Measurements from ENCODE around the gene CHCT1.

CHCT1 gene

DNA sequence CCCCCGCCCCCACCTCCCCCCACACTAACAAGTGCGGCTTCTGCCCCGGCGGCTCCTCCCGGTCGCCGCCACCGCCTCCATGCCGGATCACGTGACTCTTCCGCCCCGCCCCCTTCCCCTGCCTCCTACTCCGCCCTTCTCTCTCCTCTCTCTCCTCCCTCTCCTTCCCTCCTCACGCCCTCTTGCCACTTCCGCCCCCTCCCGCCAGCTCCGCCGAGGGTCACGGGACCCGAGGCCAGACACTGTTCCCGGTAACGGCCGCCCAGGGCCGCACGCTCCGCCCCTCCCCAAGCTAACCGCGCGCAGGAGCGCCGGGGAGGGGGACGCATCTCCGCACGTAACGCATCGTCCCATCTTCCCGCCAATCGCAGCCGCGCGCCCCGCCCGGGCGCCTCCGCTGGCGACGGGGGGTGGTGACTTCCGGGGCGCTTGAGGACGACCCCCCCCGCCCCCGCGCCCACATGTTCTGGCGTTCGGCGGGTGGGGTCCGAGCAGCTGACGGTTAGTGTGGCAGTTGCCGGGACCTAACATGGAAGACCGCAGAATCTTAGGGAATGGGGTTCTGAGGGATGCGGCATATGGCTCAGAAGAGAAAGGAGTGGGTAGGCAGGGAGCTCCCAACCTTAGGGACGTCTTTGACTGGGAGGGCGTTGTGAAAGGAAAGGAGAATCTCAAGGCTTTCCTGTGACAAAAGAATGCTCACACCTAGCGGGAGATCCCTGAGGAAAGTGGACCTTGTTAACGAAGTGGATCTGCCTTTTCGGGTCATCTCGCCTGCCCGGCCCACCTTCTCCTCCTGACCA lies 30.0 kb upstream of the CHCT1 start, which contains the start of gene USP32:
USP32 (minus strand) TSS at position 92 of the 803 bp plus-strand sequence. CDS start 194 bp downstream, outside the sequence.
- H3K27ac ChIP-seq (ENCODE audit: low read length): peak within 1 kb of the TSS; percentile 79
- no peak for TF ChIP-seq EZH2phosphoT487 (IDR thresholded peaks at IDR 0.05; ENCODE audit: low read depth)
- TF ChIP-seq, protein P1, sequence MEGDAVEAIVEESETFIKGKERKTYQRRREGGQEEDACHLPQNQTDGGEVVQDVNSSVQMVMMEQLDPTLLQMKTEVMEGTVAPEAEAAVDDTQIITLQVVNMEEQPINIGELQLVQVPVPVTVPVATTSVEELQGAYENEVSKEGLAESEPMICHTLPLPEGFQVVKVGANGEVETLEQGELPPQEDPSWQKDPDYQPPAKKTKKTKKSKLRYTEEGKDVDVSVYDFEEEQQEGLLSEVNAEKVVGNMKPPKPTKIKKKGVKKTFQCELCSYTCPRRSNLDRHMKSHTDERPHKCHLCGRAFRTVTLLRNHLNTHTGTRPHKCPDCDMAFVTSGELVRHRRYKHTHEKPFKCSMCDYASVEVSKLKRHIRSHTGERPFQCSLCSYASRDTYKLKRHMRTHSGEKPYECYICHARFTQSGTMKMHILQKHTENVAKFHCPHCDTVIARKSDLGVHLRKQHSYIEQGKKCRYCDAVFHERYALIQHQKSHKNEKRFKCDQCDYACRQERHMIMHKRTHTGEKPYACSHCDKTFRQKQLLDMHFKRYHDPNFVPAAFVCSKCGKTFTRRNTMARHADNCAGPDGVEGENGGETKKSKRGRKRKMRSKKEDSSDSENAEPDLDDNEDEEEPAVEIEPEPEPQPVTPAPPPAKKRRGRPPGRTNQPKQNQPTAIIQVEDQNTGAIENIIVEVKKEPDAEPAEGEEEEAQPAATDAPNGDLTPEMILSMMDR (IDR thresholded peaks at IDR 0.05; ENCODE audit: low read depth, low read length): no peak
- no peaks in the 10 kb centered on the region for H3K9me3 ChIP-seq (ENCODE audit: insufficient read depth, low read length)
- no peaks in the 10 kb centered on the region for H3K36me3 ChIP-seq (replicated peaks; ENCODE audit: low read depth, low read length)
- peaks cover 9% of the 10 kb centered on the region; the same call in 1 of the 2 replicates for H3K27me3 ChIP-seq (ENCODE audit: low read depth, low read length)
- peaks cover 48% of the 10 kb centered on the region for H3K79me2 ChIP-seq (ENCODE audit: low read length)
- peak within 1 kb of the TSS; percentile 94 for H3K4me3 ChIP-seq (ENCODE audit: low read length)
- peak within 1 kb of the TSS; percentile 99 for H3K9ac ChIP-seq (ENCODE audit: low read length)
- H3K4me1 ChIP-seq (ENCODE audit: low read length): peaks cover 18% of the 10 kb centered on the region
- H4K20me1 ChIP-seq (ENCODE audit: insufficient read depth, low read length): peaks cover 4% of the 10 kb centered on the region; the same call in 1 of the 2 replicates
- peak within 1 kb of the TSS; percentile 47; the same call in 1 of the 2 replicates for H2AFZ ChIP-seq (ENCODE audit: low read depth, low read length)
- peak within 1 kb of the TSS; percentile 98 for H3K4me2 ChIP-seq (ENCODE audit: low read length)

DNA sequence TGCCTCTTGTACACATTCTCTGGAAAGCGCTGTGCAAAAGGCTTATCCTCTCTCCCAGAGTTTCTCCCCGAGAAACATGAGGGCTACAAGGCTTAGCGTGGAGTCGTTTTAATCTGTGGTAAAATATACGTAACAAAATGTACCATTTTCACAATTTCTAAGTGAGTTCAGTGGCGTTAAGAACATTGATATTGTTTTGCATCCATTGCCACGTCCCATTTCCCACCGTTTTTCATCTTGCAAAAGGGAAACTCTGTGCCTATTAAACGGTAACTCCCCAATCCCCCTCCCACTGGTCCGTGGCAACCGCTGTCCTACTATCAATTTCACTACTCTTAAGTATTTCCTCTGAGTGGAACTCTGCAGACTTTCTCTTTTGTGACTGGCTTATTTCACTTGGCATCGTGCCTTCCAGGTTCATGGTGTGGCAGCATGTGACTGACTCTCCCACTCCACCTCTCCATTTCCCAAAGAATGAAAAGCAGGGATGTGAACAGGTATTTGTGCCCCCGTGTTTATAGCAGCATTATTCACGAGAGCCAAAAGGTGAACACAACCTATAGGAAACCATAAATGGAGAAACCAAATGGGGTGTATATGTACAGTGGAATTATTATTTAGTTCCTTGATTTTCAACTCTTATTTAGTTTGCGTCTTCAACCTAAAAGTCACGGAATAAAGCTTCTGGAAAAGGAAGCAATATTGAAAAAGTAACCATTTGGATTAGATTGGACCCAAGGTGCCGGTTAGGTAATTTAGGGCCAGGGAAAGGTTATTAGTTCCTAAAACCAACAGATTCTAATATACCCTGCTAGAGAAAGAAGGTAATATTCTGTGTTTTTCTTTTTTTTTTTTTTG lies 29.2 kb upstream of the CHCT1 start:
- Histone ChIP-seq H2AFZ (ENCODE audit: low read depth, low read length) (0 out of 2 replicates have a peak overlapping the region, but pooled peaks have one; percentile 34), H3K9ac (ENCODE audit: low read length) (peak overlapping the region; percentile 99), H3K9me3 (ENCODE audit: insufficient read depth, low read length) (no peaks in the 10 kb centered on the region), H3K36me3 (replicated peaks; ENCODE audit: low read depth, low read length) (no peaks in the 10 kb centered on the region), H3K4me3 (ENCODE audit: low read length) (peak overlapping the region; percentile 94), H3K27me3 (ENCODE audit: low read depth, low read length) (peaks cover 9% of the 10 kb centered on the region; the same call in 1 of the 2 replicates), H3K4me2 (ENCODE audit: low read length) (peak overlapping the region; percentile 91), H3K27ac (ENCODE audit: low read length) (peak overlapping the region; percentile 79), H3K4me1 (ENCODE audit: low read length) (peaks cover 26% of the 10 kb centered on the region), H3K79me2 (ENCODE audit: low read length) (peaks cover 40% of the 10 kb centered on the region), H4K20me1 (ENCODE audit: insufficient read depth, low read length) (peaks cover 4% of the 10 kb centered on the region; the same call in 1 of the 2 replicates)
- no peak for TF ChIP-seq EZH2phosphoT487 (IDR thresholded peaks at IDR 0.05; ENCODE audit: low read depth)
- TF ChIP-seq, protein P1 (IDR thresholded peaks at IDR 0.05; ENCODE audit: low read depth, low read length): no peak

DNA sequence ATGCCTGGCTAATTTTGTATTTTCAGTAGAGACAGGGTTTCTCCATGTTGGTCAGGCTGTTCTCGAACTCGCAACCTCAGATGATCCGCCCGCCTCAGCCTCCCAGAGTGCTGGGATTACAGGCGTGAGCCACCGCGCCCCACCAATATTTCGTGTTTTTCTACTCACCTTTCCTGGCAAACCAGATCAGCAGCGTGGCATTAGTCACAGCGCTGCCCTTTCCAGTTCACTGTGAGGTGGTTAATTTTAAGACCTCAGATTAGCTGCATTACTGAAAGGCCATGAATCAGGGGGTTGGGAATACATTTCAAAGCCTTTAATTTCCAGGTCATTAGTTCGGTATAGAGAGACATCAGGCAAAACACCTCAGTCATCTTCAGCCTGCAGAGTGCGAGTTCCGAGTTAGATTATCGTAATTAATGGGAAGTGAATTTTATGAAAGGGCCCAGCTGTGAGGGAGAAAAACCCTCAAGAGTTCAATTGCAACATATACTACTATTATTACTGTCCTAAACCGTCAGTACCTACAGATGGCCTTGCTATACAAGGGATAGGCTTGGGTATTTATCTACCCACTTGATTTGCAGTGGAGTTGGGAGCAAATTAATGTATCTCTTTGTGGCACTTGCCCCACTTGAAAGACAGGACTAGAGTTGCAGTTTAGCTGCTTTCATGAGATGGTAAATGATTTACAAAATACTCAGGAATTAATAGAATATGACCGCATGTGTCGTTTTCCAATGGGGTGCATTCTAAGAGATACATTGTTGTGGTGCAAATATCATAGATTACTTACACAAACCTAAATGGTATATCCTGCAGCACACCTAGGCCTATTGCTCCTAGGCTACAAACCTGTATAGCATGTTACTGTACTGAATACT lies 28.2 kb upstream of the CHCT1 start:
- H4K20me1 ChIP-seq (ENCODE audit: insufficient read depth, low read length): peaks cover 4% of the 10 kb centered on the region; the same call in 1 of the 2 replicates
- no peak overlapping the region for H3K27ac ChIP-seq (ENCODE audit: low read length)
- TF ChIP-seq, protein P1 (IDR thresholded peaks at IDR 0.05; ENCODE audit: low read depth, low read length): no peak
- TF ChIP-seq EZH2phosphoT487 (IDR thresholded peaks at IDR 0.05; ENCODE audit: low read depth): no peak
- H3K9me3 ChIP-seq (ENCODE audit: insufficient read depth, low read length): no peaks in the 10 kb centered on the region
- no peak overlapping the region for H2AFZ ChIP-seq (ENCODE audit: low read depth, low read length)
- H3K4me1 ChIP-seq (ENCODE audit: low read length): peaks cover 33% of the 10 kb centered on the region
- no peak overlapping the region for H3K4me3 ChIP-seq (ENCODE audit: low read length)
- peaks cover 9% of the 10 kb centered on the region; the same call in 1 of the 2 replicates for H3K27me3 ChIP-seq (ENCODE audit: low read depth, low read length)
- peaks cover 30% of the 10 kb centered on the region for H3K79me2 ChIP-seq (ENCODE audit: low read length)
- H3K4me2 ChIP-seq (ENCODE audit: low read length): no peak overlapping the region
- no peak overlapping the region for H3K9ac ChIP-seq (ENCODE audit: low read length)
- H3K36me3 ChIP-seq (replicated peaks; ENCODE audit: low read depth, low read length): no peaks in the 10 kb centered on the region
